Measurements from ENCODE around the gene PPP2R2D. TPM values are rescaled to one million over a fixed set of nuclear protein-coding genes. Genes with fewer than 3 reads are reported as not detected.

PPP2R2D gene
- total RNA-seq, 4 donors from 2014 or later = 38.2 to 49.7 (median 41.0) TPM

DNA sequence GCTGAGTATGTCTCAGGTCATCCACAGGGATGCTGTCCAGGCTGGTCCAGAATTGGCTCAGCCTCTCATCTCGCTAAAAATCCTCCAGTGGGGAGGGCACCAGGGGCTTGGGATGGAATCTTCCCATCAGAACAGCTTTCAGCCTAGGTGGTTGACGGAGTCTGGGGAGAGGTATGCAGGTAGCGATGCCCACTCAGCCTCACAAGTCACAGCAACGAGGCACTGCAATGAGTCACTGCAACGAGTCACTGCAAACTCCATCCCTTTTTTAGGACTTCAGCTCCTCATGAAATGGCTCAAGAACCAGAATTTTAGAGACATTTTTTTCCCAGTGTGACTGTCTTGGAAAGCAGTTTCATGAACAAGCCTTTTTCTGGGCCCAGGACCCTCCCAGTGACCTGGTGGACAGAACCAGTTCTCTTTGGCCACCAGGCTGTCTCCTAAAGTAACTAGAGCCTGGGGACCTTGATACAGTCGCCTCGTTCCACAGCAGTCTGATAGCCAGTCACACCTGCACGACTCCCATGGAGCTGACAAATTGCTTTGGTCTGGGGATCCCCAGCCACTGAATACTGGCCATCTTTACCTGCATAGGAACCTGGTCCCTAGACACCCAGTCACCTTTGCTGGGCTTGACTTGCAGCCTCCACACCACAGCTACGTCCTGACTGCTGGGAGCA, 41.3 kb upstream of the PPP2R2D start:
- Histone ChIP-seq H3K9me3 (no peaks in the 10 kb centered on the region), H3K27me3 (peaks cover 0 to 62% (median 0%) of the 10 kb centered on the region in 4 donors), H3K4me3 (no peak overlapping the region), H3K27ac (replicated peaks in 1 of 4) (no peak overlapping the region), H3K36me3 (no peaks in the 10 kb centered on the region), H3K4me1 (no peaks in the 10 kb centered on the region)
- WGBS = 84% methylated on average over 9 of the region's 9 CpGs
- intact Hi-C loops (cut with DNase I) = no loop called here
- TF ChIP-seq, protein P1, sequence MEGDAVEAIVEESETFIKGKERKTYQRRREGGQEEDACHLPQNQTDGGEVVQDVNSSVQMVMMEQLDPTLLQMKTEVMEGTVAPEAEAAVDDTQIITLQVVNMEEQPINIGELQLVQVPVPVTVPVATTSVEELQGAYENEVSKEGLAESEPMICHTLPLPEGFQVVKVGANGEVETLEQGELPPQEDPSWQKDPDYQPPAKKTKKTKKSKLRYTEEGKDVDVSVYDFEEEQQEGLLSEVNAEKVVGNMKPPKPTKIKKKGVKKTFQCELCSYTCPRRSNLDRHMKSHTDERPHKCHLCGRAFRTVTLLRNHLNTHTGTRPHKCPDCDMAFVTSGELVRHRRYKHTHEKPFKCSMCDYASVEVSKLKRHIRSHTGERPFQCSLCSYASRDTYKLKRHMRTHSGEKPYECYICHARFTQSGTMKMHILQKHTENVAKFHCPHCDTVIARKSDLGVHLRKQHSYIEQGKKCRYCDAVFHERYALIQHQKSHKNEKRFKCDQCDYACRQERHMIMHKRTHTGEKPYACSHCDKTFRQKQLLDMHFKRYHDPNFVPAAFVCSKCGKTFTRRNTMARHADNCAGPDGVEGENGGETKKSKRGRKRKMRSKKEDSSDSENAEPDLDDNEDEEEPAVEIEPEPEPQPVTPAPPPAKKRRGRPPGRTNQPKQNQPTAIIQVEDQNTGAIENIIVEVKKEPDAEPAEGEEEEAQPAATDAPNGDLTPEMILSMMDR (IDR thresholded peaks at IDR 0.05) = no peak
- TF ChIP-seq EP300 (IDR thresholded peaks at IDR 0.05) = no peak
- no peak for TF ChIP-seq POLR2A (IDR thresholded peaks at IDR 0.05; ENCODE audit: low read depth)
- no peak for TF ChIP-seq POLR2AphosphoS5 (IDR thresholded peaks at IDR 0.05)
- DNase-seq (ENCODE audit: extremely low spot score) = no peak

DNA sequence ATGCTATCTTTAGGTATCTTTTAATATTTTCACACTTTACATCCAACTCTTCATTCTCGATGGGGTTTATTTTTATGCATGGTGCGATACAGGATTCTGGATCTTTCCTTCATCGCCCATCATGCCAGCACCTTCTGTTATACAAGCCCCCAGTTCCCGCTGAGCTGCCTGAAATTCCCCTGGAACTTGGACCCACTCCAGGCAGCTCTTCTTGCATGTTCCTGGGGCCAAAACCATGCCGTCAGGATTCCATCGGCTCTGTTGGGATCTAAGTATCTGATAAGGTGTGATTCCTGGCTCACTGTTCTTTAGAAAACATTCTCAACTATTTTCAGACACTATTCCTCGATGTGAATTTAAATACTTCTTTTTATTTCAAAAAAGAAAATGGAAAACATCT, 40.5 kb upstream of the PPP2R2D start:
- DNase-seq (ENCODE audit: extremely low spot score) = no peak
- H3K9me3 ChIP-seq = no peaks in the 10 kb centered on the region
- 64% methylated on average over 7 of the region's 7 CpGs for WGBS
- peaks cover 0 to 54% (median 0%) of the 10 kb centered on the region in 4 donors for H3K27me3 ChIP-seq
- TF ChIP-seq, protein P1 (IDR thresholded peaks at IDR 0.05) = no peak
- TF ChIP-seq POLR2AphosphoS5 (IDR thresholded peaks at IDR 0.05) (no peak), POLR2A (IDR thresholded peaks at IDR 0.05; ENCODE audit: low read depth) (no peak), EP300 (IDR thresholded peaks at IDR 0.05) (no peak)
- H3K27ac ChIP-seq (replicated peaks in 1 of 4) = no peak overlapping the region
- H3K4me3 ChIP-seq = no peak overlapping the region
- no peaks in the 10 kb centered on the region for H3K4me1 ChIP-seq
- intact Hi-C loops (cut with DNase I) = no loop called here
- no peaks in the 10 kb centered on the region for H3K36me3 ChIP-seq

GRCh38 chr10:131860806-131861440, 39.9 kb upstream of the PPP2R2D start:
- TF ChIP-seq EP300 (IDR thresholded peaks at IDR 0.05) = no peak
- TF ChIP-seq, protein P1 (IDR thresholded peaks at IDR 0.05) = no peak
- TF ChIP-seq POLR2AphosphoS5 (IDR thresholded peaks at IDR 0.05) = no peak
- TF ChIP-seq POLR2A (IDR thresholded peaks at IDR 0.05; ENCODE audit: low read depth) = no peak
- no peaks in the 10 kb centered on the region for H3K9me3 ChIP-seq
- no peak overlapping the region for H3K4me3 ChIP-seq
- peaks cover 0 to 48% (median 0%) of the 10 kb centered on the region in 4 donors for H3K27me3 ChIP-seq
- H3K27ac ChIP-seq (replicated peaks in 1 of 4) = no peak overlapping the region
- intact Hi-C loops (cut with DNase I) = no loop called here
- no peaks in the 10 kb centered on the region for H3K36me3 ChIP-seq
- no peaks in the 10 kb centered on the region for H3K4me1 ChIP-seq
- 40% methylated on average over 11 of the region's 11 CpGs for WGBS
- DNase-seq (ENCODE audit: extremely low spot score) = no peak

DNA sequence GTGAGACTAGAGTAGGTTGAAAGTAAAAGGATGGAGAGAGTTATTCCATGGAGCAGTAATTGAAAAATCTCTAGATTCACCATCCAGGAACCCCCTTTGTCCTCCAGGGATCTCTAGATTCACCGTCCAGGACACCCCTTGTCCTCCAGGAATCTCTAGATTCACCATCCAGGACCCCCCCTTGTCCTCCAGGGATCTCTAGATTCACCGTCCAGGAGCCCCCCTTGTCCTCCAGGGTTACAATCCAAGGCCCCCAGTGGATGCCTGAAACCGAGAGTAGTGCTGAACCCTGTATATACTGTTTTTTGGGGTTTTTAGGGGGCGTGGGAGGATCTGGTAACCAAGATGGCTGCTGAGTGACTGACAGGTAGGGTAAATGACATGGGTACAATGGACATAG, 38.3 kb upstream of the PPP2R2D start:
- no peak for TF ChIP-seq POLR2A (IDR thresholded peaks at IDR 0.05; ENCODE audit: low read depth)
- no peak for TF ChIP-seq POLR2AphosphoS5 (IDR thresholded peaks at IDR 0.05)
- TF ChIP-seq EP300 (IDR thresholded peaks at IDR 0.05) = no peak
- TF ChIP-seq, protein P1 (IDR thresholded peaks at IDR 0.05) = no peak
- intact Hi-C loops (cut with DNase I) = no loop called here

More for the DNA sequence above, 38.3 kb upstream of the PPP2R2D start:
- Histone ChIP-seq H3K36me3 (no peaks in the 10 kb centered on the region), H3K4me3 (no peak overlapping the region), H3K4me1 (no peaks in the 10 kb centered on the region), H3K27ac (replicated peaks in 1 of 4) (no peak overlapping the region), H3K9me3 (no peaks in the 10 kb centered on the region), H3K27me3 (peaks cover 0 to 43% (median 0%) of the 10 kb centered on the region in 4 donors)
- DNase-seq (ENCODE audit: extremely low spot score) = no peak
- WGBS = 76% methylated on average over 4 of the region's 4 CpGs
